ENCODE measurements around the gene TMTC3.

The TMTC3 gene

GRCh38 chr12:88218293-88218692, 76.2 kb downstream of the TMTC3 start:
- no peak for DNase-seq (ENCODE audit: low read depth)
- no peak for TF ChIP-seq CTCF (conservative IDR thresholded peaks at IDR 0.05; ENCODE audit: low read depth, low read length)
- no peak overlapping the region for H3K4me3 ChIP-seq (ENCODE audit: low read depth, low read length)

GRCh38 chr12:88219861-88220260, 77.8 kb downstream of the TMTC3 start:
- no peak for TF ChIP-seq CTCF (conservative IDR thresholded peaks at IDR 0.05; ENCODE audit: low read depth, low read length)
- DNase-seq (ENCODE audit: low read depth): no peak

GRCh38 chr12:88223519-88223918, 81.4 kb downstream of the TMTC3 start:
- TF ChIP-seq CTCF (conservative IDR thresholded peaks at IDR 0.05; ENCODE audit: low read depth, low read length): no peak
- no peak overlapping the region for H3K4me3 ChIP-seq (ENCODE audit: low read depth, low read length)
- no peak for DNase-seq (ENCODE audit: low read depth)

More at GRCh38 chr12:88219861-88220260, 77.8 kb downstream of the TMTC3 start:
- no peak overlapping the region for H3K4me3 ChIP-seq (ENCODE audit: low read depth, low read length)

- TF ChIP-seq CTCF (conservative IDR thresholded peaks at IDR 0.05; ENCODE audit: low read depth, low read length): no peak
- H3K4me3 ChIP-seq (ENCODE audit: low read depth, low read length): no peak overlapping the region
- DNase-seq (ENCODE audit: low read depth): no peak
Observed at GRCh38 chr12:88225776-88226175, 83.7 kb downstream of the TMTC3 start.

GRCh38 chr12:88227263-88227662, 85.2 kb downstream of the TMTC3 start:
- no peak for TF ChIP-seq CTCF (conservative IDR thresholded peaks at IDR 0.05; ENCODE audit: low read depth, low read length)
- no peak for DNase-seq (ENCODE audit: low read depth)
- no peak overlapping the region for H3K4me3 ChIP-seq (ENCODE audit: low read depth, low read length)

GRCh38 chr12:88227871-88228270, 85.8 kb downstream of the TMTC3 start:
- no peak for TF ChIP-seq CTCF (conservative IDR thresholded peaks at IDR 0.05; ENCODE audit: low read depth, low read length)
- no peak for DNase-seq (ENCODE audit: low read depth)

GRCh38 chr12:88228720-88229119, 86.6 kb downstream of the TMTC3 start:
- TF ChIP-seq CTCF (conservative IDR thresholded peaks at IDR 0.05; ENCODE audit: low read depth, low read length): no peak
- H3K4me3 ChIP-seq (ENCODE audit: low read depth, low read length): no peak overlapping the region
- DNase-seq (ENCODE audit: low read depth): no peak

More at GRCh38 chr12:88227871-88228270, 85.8 kb downstream of the TMTC3 start:
- H3K4me3 ChIP-seq (ENCODE audit: low read depth, low read length): no peak overlapping the region
